Activated CD4-positive, alpha-beta T cell treated with anti-CD3 and anti-CD28 coated beads, Interleukin-2, amount 50 U/mL, for 48 hours (primary cell): ENCODE data around the gene RTP1.
A peak's percentile ranks its signal among the peaks of the same experiment; 100 is the strongest.
"Not testable (repeated sequence)": the region's sequence is repeated elsewhere in the genome, so short reads cannot be mapped to it uniquely, and the experiment has no call there.

Experiments
- DNase-seq, 2 experiments: peaks; one replicate each; pipeline ENCODE4 v3.0.0-alpha.2; 2020

Gene RTP1, protein sequence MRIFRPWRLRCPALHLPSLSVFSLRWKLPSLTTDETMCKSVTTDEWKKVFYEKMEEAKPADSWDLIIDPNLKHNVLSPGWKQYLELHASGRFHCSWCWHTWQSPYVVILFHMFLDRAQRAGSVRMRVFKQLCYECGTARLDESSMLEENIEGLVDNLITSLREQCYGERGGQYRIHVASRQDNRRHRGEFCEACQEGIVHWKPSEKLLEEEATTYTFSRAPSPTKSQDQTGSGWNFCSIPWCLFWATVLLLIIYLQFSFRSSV

DNA sequence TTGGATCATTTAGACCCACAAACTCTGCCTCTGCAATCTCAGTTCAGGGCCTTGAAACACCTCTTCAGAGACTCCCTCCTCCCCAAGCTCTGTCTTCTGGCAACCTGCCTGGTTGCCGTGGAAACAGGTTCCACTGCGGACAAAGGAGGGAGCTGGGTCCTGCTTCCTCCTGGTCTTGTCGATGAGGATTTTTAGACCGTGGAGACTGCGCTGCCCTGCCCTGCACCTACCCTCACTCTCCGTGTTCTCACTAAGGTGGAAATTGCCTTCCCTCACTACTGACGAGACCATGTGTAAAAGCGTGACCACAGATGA lies at the start of gene RTP1:
RTP1 (plus strand) TSS at position 152 of the 315 bp plus-strand sequence; CDS start at position 182, 30 bp downstream.
- no peak for DNase-seq

DNA sequence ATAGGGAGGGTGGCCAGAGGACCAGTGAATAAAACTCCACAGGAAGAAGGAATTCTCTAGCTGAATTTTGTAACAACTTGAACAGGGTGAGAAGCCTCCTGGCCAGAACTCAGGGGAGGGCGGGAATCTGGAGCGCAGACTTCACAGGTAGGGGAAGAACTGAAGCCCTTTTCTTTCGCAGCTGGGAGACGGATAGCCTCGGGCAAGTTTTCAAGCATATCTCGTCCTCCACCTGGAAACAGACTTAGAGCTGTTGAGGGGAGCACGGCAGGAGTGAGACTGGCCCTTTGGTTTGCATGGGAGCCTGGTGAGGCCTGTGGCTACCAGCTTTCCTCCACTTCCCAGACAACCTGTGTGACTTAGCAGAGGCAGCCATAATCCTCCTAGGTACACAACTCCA lies 47.1 kb upstream of the RTP1 start:
- DNase-seq, result no peak

DNA sequence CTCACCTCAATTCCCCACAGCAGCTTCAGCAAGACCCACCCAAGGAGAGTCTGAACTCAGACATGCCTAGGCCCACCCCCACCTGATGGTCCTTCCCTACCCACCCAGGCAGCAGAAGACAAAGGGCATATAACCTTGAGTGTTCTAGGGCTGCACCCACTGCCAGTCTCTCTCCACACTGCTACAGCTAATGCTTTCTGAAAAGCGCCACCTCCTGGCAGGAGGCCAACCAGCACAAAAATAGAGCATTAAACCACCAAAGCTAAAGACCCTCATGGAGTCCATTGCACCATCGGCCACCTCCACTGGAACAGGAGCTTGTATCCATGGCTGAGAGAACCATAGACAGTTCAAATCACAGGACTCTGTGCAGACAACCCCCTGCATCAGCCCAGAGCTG lies 46.7 kb upstream of the RTP1 start:
- peak; percentile 75 to 80 for DNase-seq

DNA sequence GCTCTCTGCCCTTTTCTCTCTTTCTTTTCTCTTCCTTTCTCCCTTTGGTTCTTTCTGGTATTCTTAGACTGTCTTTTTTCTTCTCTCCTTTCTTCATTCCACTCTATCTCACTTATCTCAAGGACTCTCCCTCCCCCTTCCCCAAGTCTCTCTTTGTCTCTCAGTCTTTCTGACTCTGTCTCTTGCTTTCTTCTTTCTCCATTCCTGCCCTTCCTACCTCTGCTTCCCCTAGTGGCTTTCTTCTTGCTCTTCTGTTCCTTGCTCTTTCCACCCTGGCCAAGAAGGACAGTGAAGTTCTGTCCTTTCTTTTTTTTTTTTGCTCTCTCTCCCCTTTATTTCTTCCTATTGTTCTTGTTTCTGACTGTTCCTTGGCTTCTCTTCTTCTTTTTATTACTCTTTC lies 35.7 kb upstream of the RTP1 start:
- DNase-seq, result no peak

DNA sequence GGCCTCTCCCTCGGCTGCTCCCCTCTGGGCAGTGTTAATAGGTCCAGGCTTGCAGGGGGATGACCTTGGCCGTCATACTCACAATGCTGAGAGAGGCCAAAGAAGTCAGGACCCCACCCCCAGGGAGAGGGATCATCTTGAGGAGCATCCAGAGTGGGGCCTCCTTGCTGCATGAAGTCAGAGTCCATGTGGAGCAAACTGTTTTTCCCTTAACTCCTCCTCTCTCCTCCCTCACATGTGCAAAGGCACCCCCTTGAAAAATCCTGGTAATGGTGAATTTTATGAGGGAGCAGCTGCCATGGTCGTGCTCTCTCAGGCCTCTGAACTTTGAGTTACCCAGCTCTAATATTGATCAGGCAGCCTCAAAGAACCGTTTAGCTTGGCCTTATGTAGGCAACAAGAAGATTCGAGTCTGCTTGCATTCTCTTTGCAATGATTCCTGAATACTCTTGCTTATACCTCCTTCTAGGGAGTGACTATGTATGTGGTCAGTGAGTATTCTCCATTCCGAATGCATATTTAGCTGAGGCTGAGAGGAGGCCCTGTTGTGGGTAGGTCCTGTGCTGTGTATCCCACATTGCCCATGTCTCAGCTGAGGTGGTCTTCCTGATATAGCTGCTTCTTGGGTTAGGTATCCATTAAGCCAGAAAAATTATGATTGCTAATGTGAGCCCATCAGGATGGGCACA lies 34.9 kb upstream of the RTP1 start:
- no peak for DNase-seq

DNA sequence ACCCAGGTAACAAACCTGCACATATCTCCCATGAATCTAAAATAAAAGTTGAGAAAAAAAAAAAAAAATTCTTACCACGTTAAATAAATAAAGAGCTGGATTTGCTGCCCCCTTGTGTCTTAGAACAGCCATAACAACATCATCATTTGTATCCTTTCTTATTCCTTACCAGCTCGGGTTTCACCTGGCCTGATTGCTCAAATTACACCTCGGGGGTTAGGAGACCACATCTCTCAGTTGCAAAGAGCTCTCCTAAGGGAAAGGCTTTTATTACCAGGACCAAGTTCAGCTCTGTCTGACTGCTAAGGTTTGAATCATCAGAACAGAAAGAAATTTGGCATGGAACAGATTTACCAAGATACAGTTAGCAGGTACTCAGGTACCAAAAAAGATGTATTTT lies 32.1 kb upstream of the RTP1 start:
- peak; percentile 5 to 13 for DNase-seq

DNA sequence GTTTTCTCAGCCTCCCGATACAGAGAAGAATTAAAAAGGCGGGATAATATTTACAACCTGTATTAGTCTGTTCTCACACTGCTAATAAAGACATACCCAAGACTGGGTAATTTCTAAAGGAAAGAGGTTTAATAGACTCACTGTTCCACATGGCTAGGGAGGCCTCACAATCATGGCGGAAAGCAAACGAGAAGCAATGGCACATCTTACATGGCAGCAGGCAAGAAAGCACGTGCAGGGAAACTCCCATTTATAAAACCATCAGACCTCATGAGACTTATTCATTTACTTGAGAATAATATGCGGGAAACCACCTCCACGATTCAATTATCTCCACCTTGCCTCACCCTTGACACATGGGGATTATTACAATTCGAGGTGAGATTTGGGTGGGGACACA lies 30.5 kb upstream of the RTP1 start:
- DNase-seq, result no peak

DNA sequence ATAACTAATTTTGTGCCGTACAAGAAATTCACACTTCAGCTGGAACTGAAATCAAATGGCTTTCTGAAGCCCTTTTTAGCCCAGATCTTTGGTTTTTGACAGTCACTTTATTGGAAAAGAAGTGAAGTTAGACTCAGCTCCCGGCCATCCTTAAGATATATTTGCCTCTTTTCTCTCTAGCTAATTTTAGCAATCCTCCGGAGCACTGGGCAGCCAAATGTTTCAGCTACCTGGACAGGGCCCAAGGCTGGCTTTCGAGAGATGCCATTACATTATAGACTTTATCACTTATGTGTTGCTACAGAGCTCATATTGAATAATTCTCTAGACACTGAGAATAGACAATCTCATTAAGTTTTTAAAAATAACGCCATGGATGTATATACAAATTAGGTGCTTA lies 29.5 kb upstream of the RTP1 start:
- DNase-seq, result no peak

DNA sequence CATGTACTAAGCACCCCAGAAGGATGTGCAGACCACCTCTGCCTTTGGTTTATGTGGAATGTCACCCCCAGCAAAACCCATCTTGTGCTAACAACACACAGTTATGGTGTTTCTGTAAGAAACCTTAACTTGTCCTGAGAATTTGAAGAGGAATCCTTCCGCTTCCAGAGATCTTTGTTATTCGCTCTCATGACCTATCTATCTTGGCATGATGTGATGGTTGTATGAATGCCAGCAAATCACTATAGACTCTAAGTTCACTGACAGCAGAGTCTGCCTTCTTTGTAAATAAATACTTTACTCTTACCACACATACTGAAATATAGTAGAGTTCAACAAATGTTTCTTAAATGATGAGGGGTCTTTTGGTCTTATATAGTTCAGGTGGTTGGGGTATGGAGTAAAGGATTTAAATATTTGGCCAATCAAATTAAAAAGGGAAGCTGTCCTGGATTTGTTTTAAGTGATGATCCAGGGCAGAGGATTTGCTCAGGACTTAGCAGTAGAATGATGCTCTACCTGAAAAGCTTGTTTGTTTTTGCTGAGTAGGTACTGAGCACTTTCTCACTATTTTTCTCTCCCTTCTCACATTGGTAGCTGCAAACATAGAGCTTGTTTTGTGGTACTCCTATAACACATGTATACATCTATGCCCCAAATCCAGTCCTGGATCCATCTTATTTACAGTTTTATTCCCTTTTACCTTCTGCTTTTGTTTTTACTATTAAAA lies 27.9 kb upstream of the RTP1 start:
- DNase-seq, result no peak

DNA sequence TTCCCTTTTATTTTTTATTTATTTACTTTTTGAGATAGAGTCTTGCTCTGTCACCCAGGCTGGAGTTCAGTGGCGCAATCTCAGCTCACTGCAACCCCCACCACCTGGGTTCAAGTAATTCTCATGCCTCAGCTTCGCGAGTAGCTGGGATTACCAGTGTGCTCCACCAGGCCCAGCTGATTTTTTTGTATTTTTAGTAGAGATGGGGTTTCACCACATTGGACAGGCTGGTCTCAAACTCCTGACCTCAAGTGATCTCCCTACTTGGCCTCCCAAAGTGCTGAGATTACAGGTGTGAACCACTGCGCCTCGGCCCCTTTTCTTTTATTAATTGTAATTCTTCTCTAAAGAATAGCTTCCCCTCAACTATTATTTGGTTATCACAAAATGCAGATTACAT lies 26.4 kb upstream of the RTP1 start:
- not testable (repeated sequence) for DNase-seq

DNA sequence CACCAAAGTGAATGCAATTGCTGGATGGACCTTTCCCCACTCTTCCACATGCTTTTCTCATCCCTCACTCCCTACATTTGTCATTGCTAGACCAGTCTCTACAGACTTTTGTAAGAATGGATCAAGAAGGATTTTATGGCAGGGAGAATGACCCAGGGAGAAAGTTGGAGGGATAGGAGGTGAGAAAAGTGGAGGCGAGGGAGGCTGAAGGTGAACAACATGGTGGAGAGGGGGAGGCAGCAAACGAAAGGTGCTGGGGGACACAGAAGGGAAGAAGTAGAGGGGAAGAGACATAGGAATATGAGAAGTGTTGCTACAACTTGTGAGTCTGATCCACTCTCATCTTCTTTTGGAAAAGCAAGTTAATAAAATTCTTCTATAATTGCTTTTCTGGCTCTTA lies 24.4 kb upstream of the RTP1 start:
- no peak for DNase-seq

DNA sequence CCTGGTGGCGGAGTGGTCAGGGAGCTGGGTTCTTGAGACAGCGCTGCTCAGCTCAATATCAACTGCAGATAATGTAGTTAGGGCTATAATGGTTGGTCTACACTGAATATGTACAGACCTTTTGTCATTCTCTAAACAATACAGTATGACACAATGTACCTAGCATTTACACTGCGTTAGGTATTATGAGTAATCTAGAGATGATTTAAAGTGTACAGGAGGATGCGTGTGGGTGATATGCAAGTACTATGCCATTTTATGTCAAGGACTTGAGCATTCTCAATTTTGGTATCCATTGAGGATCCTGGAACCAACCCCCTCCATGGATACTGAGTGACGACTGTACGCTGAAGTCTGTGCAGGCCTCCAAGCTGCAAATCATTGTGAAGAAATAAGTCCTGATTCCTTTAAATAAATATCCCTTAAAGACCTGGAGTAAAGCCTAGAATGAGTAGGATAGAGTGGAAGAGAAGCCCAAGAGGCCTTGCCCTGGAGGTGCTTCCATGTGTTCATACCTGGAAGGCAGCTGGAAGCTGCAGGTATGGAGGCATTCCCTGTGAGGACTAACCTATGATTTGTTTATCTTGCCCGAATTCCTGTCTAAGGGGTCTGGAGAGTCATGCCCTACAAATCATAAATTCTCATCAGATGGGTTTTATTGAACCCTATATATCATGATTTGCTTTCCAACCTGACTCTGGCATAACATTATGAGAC lies 15.7 kb upstream of the RTP1 start:
- no peak for DNase-seq

DNA sequence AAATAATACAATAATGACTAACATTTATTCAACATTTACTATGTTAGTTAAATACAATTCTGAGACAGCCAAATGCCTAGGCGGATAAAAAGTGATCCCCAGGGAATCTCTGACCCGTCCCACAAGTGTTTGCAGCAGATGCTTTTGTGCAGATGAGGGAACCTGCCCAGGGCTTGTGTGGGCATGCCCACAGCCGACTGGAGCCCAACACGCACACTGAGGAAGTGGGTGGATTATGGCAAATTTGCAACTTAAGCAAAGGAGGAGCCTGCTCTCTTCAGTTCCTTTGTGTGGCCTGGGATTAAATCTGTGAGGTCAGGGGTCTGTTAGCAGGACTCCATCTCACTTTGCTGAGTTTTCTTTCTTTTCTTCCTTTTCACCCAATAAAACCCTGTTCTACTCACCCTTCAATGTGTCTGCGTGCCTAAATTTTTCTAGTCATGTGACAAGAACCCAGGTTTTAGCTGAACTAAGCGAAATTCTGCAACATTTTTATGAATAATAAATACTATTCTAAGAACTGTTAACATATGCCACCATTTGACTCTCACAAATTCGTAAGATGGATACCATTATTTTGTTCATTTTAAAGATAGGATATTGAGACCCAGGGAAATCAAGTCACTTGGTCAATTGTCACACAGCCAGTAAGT lies 13.9 kb upstream of the RTP1 start:
- DNase-seq, result no peak

DNA sequence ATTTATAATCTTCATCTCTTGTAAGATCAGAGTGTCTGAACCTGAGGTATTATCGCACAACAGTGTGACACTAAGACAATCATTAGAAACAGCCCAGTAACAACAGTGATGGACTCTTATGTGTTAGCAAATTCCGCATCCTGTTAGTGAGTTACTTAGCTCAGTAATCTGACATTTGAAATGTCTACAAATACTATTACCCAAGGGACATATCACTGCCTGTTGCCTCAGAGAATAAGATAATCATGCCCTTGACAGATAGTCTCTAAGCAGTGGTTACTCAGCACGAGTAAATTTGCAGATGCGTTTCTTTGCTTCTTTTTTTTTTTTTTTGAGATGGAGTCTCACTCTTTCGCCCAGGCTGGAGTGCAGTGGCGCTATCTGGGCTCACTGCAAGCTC lies 13.4 kb upstream of the RTP1 start:
- no peak for DNase-seq

DNA sequence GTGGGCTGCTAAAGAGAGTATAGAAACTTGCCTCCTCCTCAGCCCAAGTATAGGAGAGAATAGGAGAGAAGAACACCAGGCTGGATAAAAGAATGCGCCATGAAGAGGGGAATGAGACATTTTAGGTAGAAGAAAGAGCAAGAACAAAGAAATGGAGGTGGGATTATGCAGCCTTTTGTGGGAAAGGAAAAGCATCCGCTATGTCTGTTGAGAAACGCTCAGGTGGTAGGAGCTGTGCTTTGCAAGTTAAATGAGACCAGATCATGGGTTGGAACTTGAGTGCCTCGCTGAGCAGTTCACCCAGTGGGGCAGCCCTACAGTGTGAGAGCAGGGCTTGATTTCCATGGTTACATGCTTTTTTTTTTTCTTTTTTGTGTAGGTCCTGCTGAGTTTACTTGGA lies 11.5 kb upstream of the RTP1 start:
- DNase-seq, result no peak

DNA sequence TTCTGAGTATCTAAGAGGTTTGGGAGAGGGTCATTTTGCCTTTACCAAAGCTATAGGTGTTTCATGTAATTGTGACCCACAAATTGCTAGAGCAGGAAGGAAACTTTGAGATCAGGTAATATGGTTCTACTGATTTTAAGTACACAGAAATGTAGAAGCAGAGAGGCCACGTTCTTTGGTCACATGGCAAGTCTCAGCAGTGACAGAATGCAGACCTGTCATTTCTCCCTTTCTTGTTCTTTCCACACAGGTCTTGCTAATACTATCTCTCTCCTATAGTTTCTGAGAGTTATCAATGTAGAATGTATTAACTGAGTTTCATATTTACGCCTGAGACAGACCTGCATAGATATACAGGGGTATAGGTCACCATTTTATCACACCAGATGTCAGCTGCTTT lies 10.9 kb upstream of the RTP1 start:
- DNase-seq, result no peak

DNA sequence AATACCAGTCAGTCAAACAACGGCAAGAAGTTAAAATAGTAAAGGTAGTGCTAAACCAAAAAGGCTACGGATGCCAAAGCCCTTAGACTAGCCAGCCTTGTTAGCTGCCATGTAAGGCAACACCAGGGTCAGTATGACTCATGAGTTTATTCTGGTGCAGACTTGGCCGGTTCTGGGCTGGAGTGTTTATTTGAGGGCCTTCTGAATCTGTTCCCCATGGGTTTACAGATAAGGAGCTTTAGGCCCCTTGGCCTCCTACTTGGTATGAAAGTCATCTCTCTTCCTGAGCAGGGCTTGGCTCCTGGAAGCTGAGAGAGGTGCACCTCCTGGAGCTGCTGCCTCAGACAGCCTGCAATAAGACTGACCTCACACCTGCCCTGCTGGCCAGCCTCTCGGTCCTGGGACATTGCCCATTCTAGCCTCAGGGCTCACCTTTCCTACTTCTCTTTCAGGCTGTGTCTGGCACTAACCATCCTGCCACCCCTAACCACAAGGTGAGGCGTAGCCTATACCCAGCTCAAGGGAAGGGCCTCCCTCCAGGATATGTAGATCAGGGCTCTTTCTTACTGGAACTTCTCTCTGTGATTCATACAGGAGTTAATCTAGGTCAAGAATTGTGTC lies 10.4 kb upstream of the RTP1 start:
- no peak for DNase-seq

DNA sequence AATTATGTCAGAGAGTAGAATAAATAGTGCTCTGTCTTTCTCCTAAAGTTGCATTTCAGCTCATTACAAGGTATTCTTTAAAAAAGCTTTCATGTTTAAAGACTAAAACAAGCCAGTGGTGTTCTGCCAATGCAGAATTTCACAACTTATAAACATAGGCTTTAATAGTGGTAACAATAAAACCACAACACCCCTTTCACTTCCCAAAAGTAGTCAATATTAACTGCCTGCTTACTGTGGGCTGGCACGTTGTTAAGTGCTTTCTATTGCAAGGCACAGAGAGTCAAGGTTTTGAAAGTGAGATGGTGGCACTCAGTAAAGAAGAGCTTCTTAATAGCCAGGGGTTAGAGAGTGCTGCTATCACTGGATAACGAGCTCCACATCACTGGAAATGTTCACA lies 8.4 kb upstream of the RTP1 start:
- no peak for DNase-seq

DNA sequence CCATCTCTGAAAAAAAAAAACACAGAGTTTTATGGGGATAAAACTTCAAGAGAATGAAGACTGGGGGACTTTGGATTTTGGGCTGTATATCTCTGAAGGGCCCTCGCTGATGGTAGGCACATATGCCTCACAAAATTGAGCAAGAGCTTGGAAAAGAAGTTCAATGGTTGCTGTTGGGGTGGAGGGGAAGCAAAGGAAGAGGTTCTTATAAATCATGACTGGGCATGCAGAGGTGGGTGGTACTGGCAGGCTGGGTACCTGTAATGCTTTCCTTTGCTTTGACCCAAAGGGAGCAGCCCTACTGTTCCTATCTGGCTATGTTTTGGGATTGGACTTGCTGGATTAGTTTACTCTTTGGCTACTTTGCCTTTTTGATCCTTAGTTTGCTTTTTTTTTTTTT lies 6.0 kb upstream of the RTP1 start:
- DNase-seq, result no peak

DNA sequence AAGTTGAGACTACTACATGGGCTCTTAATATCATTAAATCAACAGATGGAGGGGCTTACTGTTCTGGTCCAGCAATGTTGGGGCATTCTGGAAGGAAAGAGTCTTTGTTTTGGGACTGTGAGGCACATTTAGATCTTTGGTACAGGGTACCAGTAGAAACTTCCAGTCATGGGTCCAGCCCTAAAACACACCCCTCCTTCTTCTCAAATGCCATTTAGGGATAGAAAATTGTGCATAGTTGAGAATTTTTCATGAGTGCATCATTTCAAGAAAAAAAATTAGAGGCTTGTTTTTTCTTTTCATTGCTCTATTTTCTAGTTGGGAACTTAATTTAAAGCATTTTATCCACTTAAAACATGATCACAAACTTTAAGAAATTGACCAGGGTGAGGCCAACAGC lies 4.1 kb upstream of the RTP1 start:
- DNase-seq, result no peak

DNA sequence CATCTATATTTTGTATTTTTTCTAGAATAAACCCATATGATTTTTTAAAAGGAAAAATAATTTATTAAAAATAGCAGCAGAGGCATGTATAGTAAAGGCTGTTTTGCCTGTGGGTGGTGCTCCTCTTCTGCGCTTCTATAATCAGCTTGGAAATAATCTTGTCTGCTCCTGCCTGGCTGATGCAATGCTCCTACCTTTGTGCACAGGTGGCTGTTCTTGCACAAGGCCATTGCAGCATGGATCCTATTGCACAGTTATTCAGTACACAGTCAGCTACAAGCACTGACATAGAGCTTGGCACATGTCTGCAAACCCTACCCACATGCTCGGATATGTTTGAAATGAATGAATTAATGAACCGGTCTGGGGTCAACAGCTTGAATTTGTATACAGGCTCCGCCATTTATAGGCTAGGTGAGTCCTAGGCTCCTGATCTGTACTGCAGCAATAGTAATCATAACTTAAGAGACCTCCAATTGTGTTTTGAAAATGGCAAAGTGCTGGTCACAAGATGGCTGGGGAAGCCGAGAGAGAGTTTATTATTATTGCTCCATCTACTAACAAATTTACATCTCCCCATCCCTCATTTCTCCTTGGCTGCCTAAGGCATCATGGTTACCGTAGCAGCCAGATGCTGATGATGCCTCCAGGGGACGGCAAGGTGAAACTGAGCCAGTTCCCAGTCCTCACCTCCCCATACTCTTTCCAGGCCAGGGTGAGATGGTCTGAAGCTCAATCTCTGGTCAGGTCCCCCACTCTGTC lies 532 bp upstream of the RTP1 start:
- no peak for DNase-seq

DNA sequence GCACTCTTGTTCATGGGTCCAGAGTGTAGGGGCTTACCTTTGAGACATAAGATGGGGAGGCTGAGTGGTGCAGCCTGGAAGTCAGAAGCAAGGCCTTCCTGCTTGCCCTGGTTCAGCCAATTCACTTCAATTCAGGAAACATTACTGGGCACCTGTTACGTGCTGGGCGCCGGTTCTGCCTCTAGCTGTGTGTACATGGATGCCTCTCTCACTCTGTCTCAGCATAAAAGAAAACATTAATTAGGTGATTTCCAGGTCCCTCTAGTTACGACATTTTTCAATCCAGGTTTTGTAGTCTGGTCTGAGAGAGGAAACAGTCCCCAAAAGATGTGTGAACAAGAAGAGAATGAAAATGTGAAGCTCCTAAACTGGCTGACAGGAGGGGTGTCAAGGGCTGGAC lies 1.2 kb downstream of the RTP1 start:
- no peak for DNase-seq
